ENCODE measurements around the gene PRKCZ. TPM values are rescaled to one million over a fixed set of nuclear protein-coding genes. Genes with fewer than 3 reads are reported as not detected.

PRKCZ gene
- total RNA-seq, 1 donor from 2014 or later: 33.4 TPM

DNA sequence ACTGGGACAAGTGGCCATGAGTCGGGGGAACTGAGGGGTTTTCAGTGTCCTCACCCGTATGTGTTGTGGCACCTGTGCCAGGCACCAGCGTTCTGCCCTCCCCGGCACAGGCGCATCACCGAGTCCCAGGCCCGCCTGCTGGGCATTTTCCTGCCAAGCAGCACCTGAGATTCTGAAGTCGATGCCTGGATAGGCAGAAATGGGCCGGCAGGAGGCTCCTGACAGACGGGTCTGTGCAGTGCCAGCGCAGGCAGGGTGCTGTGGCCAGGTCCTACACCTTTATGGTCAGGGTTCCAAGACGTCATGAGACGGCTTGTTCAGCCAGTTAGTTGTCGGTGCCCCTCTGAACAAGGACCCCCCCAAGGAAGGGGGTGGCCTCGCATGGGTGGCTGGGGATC, 133.7 kb downstream of the PRKCZ start:
- no peak for DNase-seq (ENCODE audit: low spot score)
- Histone ChIP-seq H3K27me3 (no peaks in the 10 kb centered on the region), H3K9me3 (ENCODE audit: low read depth) (no peaks in the 10 kb centered on the region), H3K4me3 (no peak overlapping the region), H4K20me1 (ENCODE audit: low read depth) (no peaks in the 10 kb centered on the region), H3K9ac (no peak overlapping the region), H2AFZ (replicated peaks) (no peak overlapping the region), H3K4me2 (no peak overlapping the region), H3K27ac (no peak overlapping the region), H3K79me2 (ENCODE audit: low read depth) (no peaks in the 10 kb centered on the region), H3K4me1 (no peaks in the 10 kb centered on the region), H3K36me3 (no peaks in the 10 kb centered on the region), H3F3A (ENCODE audit: low read depth) (peaks cover 1% of the 10 kb centered on the region)
- no peaks in the 10 kb centered on the region for H3K9me3 Mint-ChIP-seq
- TF ChIP-seq EZH2 (IDR thresholded peaks at IDR 0.05) (no peak), EZH2phosphoT487 (IDR thresholded peaks at IDR 0.05) (no peak)
- TF ChIP-seq, protein P1, sequence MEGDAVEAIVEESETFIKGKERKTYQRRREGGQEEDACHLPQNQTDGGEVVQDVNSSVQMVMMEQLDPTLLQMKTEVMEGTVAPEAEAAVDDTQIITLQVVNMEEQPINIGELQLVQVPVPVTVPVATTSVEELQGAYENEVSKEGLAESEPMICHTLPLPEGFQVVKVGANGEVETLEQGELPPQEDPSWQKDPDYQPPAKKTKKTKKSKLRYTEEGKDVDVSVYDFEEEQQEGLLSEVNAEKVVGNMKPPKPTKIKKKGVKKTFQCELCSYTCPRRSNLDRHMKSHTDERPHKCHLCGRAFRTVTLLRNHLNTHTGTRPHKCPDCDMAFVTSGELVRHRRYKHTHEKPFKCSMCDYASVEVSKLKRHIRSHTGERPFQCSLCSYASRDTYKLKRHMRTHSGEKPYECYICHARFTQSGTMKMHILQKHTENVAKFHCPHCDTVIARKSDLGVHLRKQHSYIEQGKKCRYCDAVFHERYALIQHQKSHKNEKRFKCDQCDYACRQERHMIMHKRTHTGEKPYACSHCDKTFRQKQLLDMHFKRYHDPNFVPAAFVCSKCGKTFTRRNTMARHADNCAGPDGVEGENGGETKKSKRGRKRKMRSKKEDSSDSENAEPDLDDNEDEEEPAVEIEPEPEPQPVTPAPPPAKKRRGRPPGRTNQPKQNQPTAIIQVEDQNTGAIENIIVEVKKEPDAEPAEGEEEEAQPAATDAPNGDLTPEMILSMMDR (IDR thresholded peaks at IDR 0.05): no peak
- H3K36me3 Mint-ChIP-seq: peaks cover 10% of the 10 kb centered on the region
- no peak overlapping the region for H3K4me3 Mint-ChIP-seq
- peaks cover 10% of the 10 kb centered on the region for H3K4me1 Mint-ChIP-seq
- peaks cover 10% of the 10 kb centered on the region for H3K27me3 Mint-ChIP-seq (ENCODE audit: insufficient read depth, low read depth)
- H3K27ac Mint-ChIP-seq: no peak overlapping the region

DNA sequence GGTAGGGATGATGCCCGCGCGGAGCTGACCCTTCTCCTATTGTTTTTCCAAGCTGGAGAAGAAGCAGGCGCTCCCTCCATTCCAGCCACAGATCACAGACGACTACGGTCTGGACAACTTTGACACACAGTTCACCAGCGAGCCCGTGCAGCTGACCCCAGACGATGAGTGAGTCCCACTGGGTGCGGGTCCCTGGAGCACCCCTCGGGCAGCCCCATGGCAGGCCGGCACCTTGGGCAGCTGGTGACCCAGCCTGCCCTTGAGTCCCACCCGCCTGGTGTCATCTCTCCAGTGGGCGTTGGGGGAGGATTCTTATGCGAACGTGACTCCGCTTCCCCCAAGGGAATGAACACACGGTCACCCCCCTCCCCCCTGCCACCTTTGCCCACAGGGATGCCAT, 134.3 kb downstream of the PRKCZ start:
- Histone ChIP-seq H3K27me3 (no peaks in the 10 kb centered on the region), H3K4me2 (no peak overlapping the region), H3K36me3 (no peaks in the 10 kb centered on the region), H3K4me1 (no peaks in the 10 kb centered on the region), H2AFZ (replicated peaks) (no peak overlapping the region), H3F3A (ENCODE audit: low read depth) (peaks cover 6% of the 10 kb centered on the region), H3K79me2 (ENCODE audit: low read depth) (no peaks in the 10 kb centered on the region), H4K20me1 (ENCODE audit: low read depth) (no peaks in the 10 kb centered on the region), H3K27ac (no peak overlapping the region), H3K4me3 (no peak overlapping the region), H3K9ac (no peak overlapping the region), H3K9me3 (ENCODE audit: low read depth) (no peaks in the 10 kb centered on the region)
- H3K4me3 Mint-ChIP-seq: no peak overlapping the region
- TF ChIP-seq EZH2 (IDR thresholded peaks at IDR 0.05) (no peak), EZH2phosphoT487 (IDR thresholded peaks at IDR 0.05) (no peak)
- TF ChIP-seq, protein P1 (IDR thresholded peaks at IDR 0.05): no peak
- DNase-seq (ENCODE audit: low spot score): no peak
- no peaks in the 10 kb centered on the region for H3K9me3 Mint-ChIP-seq
- peaks cover 10% of the 10 kb centered on the region for H3K36me3 Mint-ChIP-seq
- peaks cover 8% of the 10 kb centered on the region for H3K27me3 Mint-ChIP-seq (ENCODE audit: insufficient read depth, low read depth)
- peaks cover 10% of the 10 kb centered on the region for H3K4me1 Mint-ChIP-seq
- H3K27ac Mint-ChIP-seq: peak overlapping the region; percentile 32

DNA sequence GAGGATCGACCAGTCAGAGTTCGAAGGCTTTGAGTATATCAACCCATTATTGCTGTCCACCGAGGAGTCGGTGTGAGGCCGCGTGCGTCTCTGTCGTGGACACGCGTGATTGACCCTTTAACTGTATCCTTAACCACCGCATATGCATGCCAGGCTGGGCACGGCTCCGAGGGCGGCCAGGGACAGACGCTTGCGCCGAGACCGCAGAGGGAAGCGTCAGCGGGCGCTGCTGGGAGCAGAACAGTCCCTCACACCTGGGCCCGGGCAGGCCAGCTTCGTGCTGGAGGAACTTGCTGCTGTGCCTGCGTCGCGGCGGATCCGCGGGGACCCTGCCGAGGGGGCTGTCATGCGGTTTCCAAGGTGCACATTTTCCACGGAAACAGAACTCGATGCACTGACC, 134.7 kb downstream of the PRKCZ start:
- Histone ChIP-seq H3K4me2 (no peak overlapping the region), H3K4me3 (no peak overlapping the region), H3K4me1 (peaks cover 3% of the 10 kb centered on the region), H3F3A (ENCODE audit: low read depth) (peaks cover 10% of the 10 kb centered on the region), H3K79me2 (ENCODE audit: low read depth) (no peaks in the 10 kb centered on the region), H3K27me3 (no peaks in the 10 kb centered on the region), H3K27ac (no peak overlapping the region), H4K20me1 (ENCODE audit: low read depth) (peaks cover 3% of the 10 kb centered on the region), H3K9me3 (ENCODE audit: low read depth) (no peaks in the 10 kb centered on the region), H2AFZ (replicated peaks) (no peak overlapping the region), H3K9ac (no peak overlapping the region), H3K36me3 (no peaks in the 10 kb centered on the region)
- Mint-ChIP-seq H3K36me3 (peaks cover 8% of the 10 kb centered on the region), H3K27ac (no peak overlapping the region), H3K4me1 (peaks cover 6% of the 10 kb centered on the region), H3K4me3 (no peak overlapping the region), H3K27me3 (ENCODE audit: insufficient read depth, low read depth) (peaks cover 7% of the 10 kb centered on the region), H3K9me3 (no peaks in the 10 kb centered on the region)
- DNase-seq (ENCODE audit: low spot score): no peak
- TF ChIP-seq EZH2phosphoT487 (IDR thresholded peaks at IDR 0.05): no peak
- no peak for TF ChIP-seq EZH2 (IDR thresholded peaks at IDR 0.05)
- TF ChIP-seq, protein P1 (IDR thresholded peaks at IDR 0.05): no peak

All from neural progenitor cell (in vitro differentiated cells).